KMS-11 (cell line): ENCODE results near the gene SYCE3.

Experiments used
- H2AFZ ChIP-seq: fragments of 200-600 bp; sonication (generic); 2 replicates; pipeline ENCODE4 v1.6.1; 2016; ENCODE audit warnings: antibody characterized with exemption, mixed run types, low read depth
- H3K27ac ChIP-seq: fragments of 200-600 bp; sonication (generic); 2 replicates; pipeline ENCODE4 v1.6.1; 2016; ENCODE audit warnings: mild to moderate bottlenecking, mixed run types
- H3K27me3 ChIP-seq: fragments of 200-600 bp; sonication (generic); 2 replicates; pipeline ENCODE4 v1.6.1; 2017; ENCODE audit warnings: mild to moderate bottlenecking, low read depth, mixed run types, moderate library complexity; ENCODE audit not compliant: insufficient read depth
- H3K36me3 ChIP-seq: fragments of 200-600 bp; sonication (generic); 2 replicates; pipeline ENCODE4 v1.6.1; 2017; ENCODE audit warnings: mild to moderate bottlenecking, mixed run types; ENCODE audit not compliant: insufficient read depth
- H3K4me1 ChIP-seq: fragments of 200-600 bp; sonication (generic); 2 replicates; pipeline ENCODE4 v1.6.1; 2016; ENCODE audit warnings: mild to moderate bottlenecking, low read depth, mixed run types; ENCODE audit not compliant: poor library complexity, severe bottlenecking
- H3K4me2 ChIP-seq: fragments of 200-600 bp; sonication (generic); 2 replicates; pipeline ENCODE4 v1.7.0; 2016; ENCODE audit warnings: mild to moderate bottlenecking, mixed run types
- H3K4me3 ChIP-seq: fragments of 200-600 bp; sonication (generic); IDR thresholded peaks from 2 replicates; pipeline ENCODE4 v1.6.1; 2017; ENCODE audit warnings: low read depth, low read length, mixed read lengths; ENCODE audit not compliant: insufficient read depth
- H3K79me2 ChIP-seq: fragments of 200-600 bp; sonication (generic); 2 replicates; pipeline ENCODE4 v1.6.1; 2016; ENCODE audit warnings: low read depth, mixed run types; ENCODE audit not compliant: insufficient read depth
- H3K9ac ChIP-seq: fragments of 200-600 bp; sonication (generic); 2 replicates; pipeline ENCODE4 v1.6.1; 2016; ENCODE audit warnings: mild to moderate bottlenecking, mixed run types
- H4K20me1 ChIP-seq: fragments of 200-600 bp; sonication (generic); 2 replicates; pipeline ENCODE4 v1.6.1; 2016; ENCODE audit warnings: mild to moderate bottlenecking, mixed run types; ENCODE audit not compliant: insufficient read depth
- TF ChIP-seq, protein P1 (sequence below): fragments of 200-600 bp; sonication (generic); conservative IDR thresholded peaks from 2 replicates; pipeline ENCODE4 v1.6.1; 2017; ENCODE audit warnings: low read depth, mild to moderate bottlenecking, antibody characterized with exemption, low read length, moderate library complexity, mixed read lengths

The SYCE3 gene

DNA sequence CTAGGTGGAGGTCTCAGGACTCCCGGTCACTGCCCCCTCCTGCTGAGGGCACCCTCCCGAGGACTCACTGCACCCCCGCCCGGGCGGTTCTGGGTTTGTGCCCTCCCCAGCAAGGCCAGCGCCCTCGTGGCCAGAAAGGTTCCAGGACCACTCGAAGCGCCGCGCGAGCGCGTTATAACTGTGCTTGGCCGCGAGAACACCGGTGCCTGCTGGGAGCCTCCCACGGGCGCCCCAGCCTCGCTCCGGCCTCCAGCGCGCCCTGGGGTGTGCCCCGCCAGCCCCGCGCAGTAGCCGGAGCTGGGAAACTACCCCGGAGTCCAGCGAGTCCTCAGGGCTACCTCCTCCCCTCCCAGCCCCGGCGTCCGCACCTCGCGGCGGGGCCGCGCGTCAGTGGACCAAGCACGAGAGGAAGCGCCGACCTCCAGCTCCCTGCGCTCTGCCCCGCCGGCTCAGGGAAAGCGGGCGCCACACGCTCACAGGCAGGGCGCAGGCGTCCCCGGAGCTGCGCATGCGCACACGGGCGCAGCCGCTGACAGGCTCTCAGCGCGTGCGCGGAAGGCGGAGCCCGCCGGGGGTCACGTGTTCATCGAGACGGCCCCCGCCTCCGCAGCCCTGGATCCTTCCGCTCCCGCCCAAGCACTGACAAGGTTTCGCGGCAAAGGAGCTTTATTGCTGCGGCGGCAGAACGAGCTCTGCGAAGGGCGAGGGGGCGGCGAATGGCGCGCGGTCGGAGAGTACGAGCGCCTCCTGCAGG, 37.4 kb downstream of the SYCE3 start, which contains the start of gene SCO2:
SCO2 (minus strand) TSS at position 495 of the 754 bp plus-strand sequence. CDS start 1,187 bp downstream, outside the sequence.
- Histone ChIP-seq H2AFZ (peak within 1 kb of the TSS; percentile 22; the same call in 1 of the 2 replicates), H3K4me1 (peaks cover 4% of the 10 kb centered on the region)

DNA sequence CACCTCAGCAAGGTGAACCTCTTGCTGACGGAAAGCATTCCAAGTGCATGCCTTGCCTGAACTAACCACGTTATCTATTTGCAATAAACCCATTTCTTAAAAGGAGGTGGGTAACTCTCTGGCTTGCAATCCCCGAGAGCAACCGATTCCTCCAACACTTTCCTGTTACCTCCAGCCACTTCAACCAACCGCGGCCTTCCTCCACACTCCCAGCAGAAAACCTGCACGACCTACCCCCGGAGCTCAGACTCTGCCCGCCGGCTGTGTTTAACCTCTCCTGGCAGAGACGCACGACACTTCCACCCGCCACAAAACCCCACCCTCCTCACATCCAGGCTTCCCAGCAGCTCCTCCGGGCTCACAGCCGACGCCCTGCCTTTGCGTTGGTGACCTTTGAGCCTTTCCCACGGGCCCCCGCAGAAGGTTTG, 38.0 kb downstream of the SYCE3 start:
- Histone ChIP-seq H3K27ac (peak overlapping the region; percentile 83), H3K79me2 (peaks cover 8% of the 10 kb centered on the region; the same call in 1 of the 2 replicates), H4K20me1 (no peaks in the 10 kb centered on the region), H3K4me1 (peaks cover 4% of the 10 kb centered on the region), H3K27me3 (no peaks in the 10 kb centered on the region), H2AFZ (no peak overlapping the region), H3K4me3 (no peak overlapping the region), H3K36me3 (no peaks in the 10 kb centered on the region), H3K9ac (peak overlapping the region; percentile 79; the same call in 1 of the 2 replicates), H3K4me2 (peak overlapping the region; percentile 52)
- TF ChIP-seq, protein P1, sequence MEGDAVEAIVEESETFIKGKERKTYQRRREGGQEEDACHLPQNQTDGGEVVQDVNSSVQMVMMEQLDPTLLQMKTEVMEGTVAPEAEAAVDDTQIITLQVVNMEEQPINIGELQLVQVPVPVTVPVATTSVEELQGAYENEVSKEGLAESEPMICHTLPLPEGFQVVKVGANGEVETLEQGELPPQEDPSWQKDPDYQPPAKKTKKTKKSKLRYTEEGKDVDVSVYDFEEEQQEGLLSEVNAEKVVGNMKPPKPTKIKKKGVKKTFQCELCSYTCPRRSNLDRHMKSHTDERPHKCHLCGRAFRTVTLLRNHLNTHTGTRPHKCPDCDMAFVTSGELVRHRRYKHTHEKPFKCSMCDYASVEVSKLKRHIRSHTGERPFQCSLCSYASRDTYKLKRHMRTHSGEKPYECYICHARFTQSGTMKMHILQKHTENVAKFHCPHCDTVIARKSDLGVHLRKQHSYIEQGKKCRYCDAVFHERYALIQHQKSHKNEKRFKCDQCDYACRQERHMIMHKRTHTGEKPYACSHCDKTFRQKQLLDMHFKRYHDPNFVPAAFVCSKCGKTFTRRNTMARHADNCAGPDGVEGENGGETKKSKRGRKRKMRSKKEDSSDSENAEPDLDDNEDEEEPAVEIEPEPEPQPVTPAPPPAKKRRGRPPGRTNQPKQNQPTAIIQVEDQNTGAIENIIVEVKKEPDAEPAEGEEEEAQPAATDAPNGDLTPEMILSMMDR, result no peak

More for the DNA sequence above, 37.4 kb downstream of the SYCE3 start, which contains the start of gene SCO2:
- H3K4me3 ChIP-seq, result peak within 1 kb of the TSS; percentile 31
- H3K4me2 ChIP-seq, result peak within 1 kb of the TSS; percentile 84
- no peaks in the 10 kb centered on the region for H4K20me1 ChIP-seq
- peak within 1 kb of the TSS; percentile 79 for H3K9ac ChIP-seq
- peak within 1 kb of the TSS; percentile 83 for H3K27ac ChIP-seq
- no peaks in the 10 kb centered on the region for H3K36me3 ChIP-seq
- no peaks in the 10 kb centered on the region for H3K27me3 ChIP-seq
- TF ChIP-seq, protein P1, result no peak
- peaks cover 8% of the 10 kb centered on the region; the same call in 1 of the 2 replicates for H3K79me2 ChIP-seq

GRCh38 chr22:50523806-50524675, 38.7 kb downstream of the SYCE3 start:
- Histone ChIP-seq H2AFZ (no peak overlapping the region), H3K4me2 (peak overlapping the region; percentile 52), H3K79me2 (peaks cover 8% of the 10 kb centered on the region; the same call in 1 of the 2 replicates), H4K20me1 (no peaks in the 10 kb centered on the region), H3K4me3 (no peak overlapping the region), H3K36me3 (no peaks in the 10 kb centered on the region), H3K27ac (peak overlapping the region; percentile 83; the same call in 1 of the 2 replicates), H3K9ac (no peak overlapping the region; the same call in 1 of the 2 replicates), H3K4me1 (peaks cover 4% of the 10 kb centered on the region), H3K27me3 (no peaks in the 10 kb centered on the region)
- TF ChIP-seq, protein P1, result no peak

- TF ChIP-seq, protein P1, result no peak
- Histone ChIP-seq H3K27ac (no peak overlapping the region), H3K79me2 (peaks cover 8% of the 10 kb centered on the region; the same call in 1 of the 2 replicates), H3K9ac (no peak overlapping the region), H3K4me2 (no peak overlapping the region; the same call in 1 of the 2 replicates), H3K4me3 (no peak overlapping the region), H2AFZ (no peak overlapping the region), H4K20me1 (no peaks in the 10 kb centered on the region), H3K4me1 (peaks cover 4% of the 10 kb centered on the region), H3K36me3 (no peaks in the 10 kb centered on the region), H3K27me3 (no peaks in the 10 kb centered on the region)
Observed at GRCh38 chr22:50523458-50523805, 39.3 kb downstream of the SYCE3 start.
